T-helper 1 cell (primary cell): ENCODE data around the gene QDPR.

Source experiments
- DNase-seq, 5 donors: peaks; one replicate each; pipeline ENCODE4 v3.0.0-alpha.2; 2012 to 2020

The QDPR gene

GRCh38 chr4:17526695-17527477 lies 15.0 kb upstream of the QDPR start:
- DNase-seq, result no peak

GRCh38 chr4:17523662-17524061 lies 11.8 kb upstream of the QDPR start:
- no peak for DNase-seq

GRCh38 chr4:17521595-17521994 lies 9.7 kb upstream of the QDPR start:
- no peak for DNase-seq

- DNase-seq, result no peak
Measured at GRCh38 chr4:17517664-17518063, 5.8 kb upstream of the QDPR start.

GRCh38 chr4:17516980-17517379 lies 5.1 kb upstream of the QDPR start:
- DNase-seq, result no peak

- DNase-seq, result no peak
Measured at GRCh38 chr4:17515445-17516407, 3.8 kb upstream of the QDPR start.

- no peak for DNase-seq
Measured at GRCh38 chr4:17514865-17515264, 3.0 kb upstream of the QDPR start, which contains the start of gene CLRN2. TSS of gene CLRN2 (plus strand) at chr4:17515165. CDS start at chr4:17515267, 102 bp downstream.

- DNase-seq, result no peak
Measured at GRCh38 chr4:17512973-17513665, 1.2 kb upstream of the QDPR start.

GRCh38 chr4:17511509-17511949 lies 361 bp downstream of the QDPR start:
- DNase-seq, result peak in 2 of 5 donors; percentile 11 to 58

GRCh38 chr4:17511051-17511450 lies 839 bp downstream of the QDPR start:
- no peak for DNase-seq

- no peak for DNase-seq
Measured at GRCh38 chr4:17510582-17510981, 1.3 kb downstream of the QDPR start.

GRCh38 chr4:17504081-17504480 lies 7.8 kb downstream of the QDPR start:
- DNase-seq, result no peak

GRCh38 chr4:17502756-17503155 lies 9.1 kb downstream of the QDPR start:
- no peak for DNase-seq

- no peak for DNase-seq
Measured at GRCh38 chr4:17500574-17500973, 11.3 kb downstream of the QDPR start.

- DNase-seq, result no peak
Measured at GRCh38 chr4:17497890-17498523, 13.9 kb downstream of the QDPR start.

GRCh38 chr4:17494258-17495190 lies 17.4 kb downstream of the QDPR start:
- DNase-seq, result no peak

GRCh38 chr4:17493619-17494018 lies 18.3 kb downstream of the QDPR start:
- DNase-seq, result no peak

- no peak for DNase-seq
Measured at GRCh38 chr4:17492876-17493275, 19.0 kb downstream of the QDPR start.

- DNase-seq, result no peak
Measured at GRCh38 chr4:17492058-17492741, 19.7 kb downstream of the QDPR start.

GRCh38 chr4:17491196-17491595 lies 20.7 kb downstream of the QDPR start:
- DNase-seq, result no peak
